Adrenal gland (tissue), 12 donors: ENCODE data around the gene ANKRD40CL. TPM values are rescaled to one million over a fixed set of nuclear protein-coding genes. Genes with fewer than 3 reads are reported as not detected.

Experiments used
- DNase-seq, 7 donors: peaks; one replicate each; pipeline ENCODE4 v3.0.0-alpha.2; 2019 to 2020
- H3K27ac ChIP-seq, 5 donors: fragments of 200-600 bp; sonication (generic) in 4 of 5; 1 replicate in 3 of 5; 2 replicates in 2 of 5; pipeline versions ENCODE4 v1.5.1 to v1.8.0; 2016 to 2020; ENCODE audit warnings: mild to moderate bottlenecking in 1 of 5
- H3K27me3 ChIP-seq: fragments of 200-600 bp; 2 replicates; pipeline ENCODE4 v1.8.0; 2021
- H3K36me3 ChIP-seq, 2 donors: fragments of 200-600 bp; replicated peaks in 1 of 2; 1 replicate in 1 of 2; 2 replicates in 1 of 2; pipeline versions ENCODE4 v1.5.1 to v1.8.0; 2018 to 2022
- H3K4me1 ChIP-seq, 2 donors: fragments of 200-600 bp; replicated peaks in 1 of 2; 1 replicate in 1 of 2; 2 replicates in 1 of 2; pipeline versions ENCODE4 v1.5.1 to v1.8.0; 2018 to 2021
- H3K4me3 ChIP-seq, 4 donors: fragments of 200-600 bp; sonication (generic) in 3 of 4; one replicate each; pipeline ENCODE4 v1.5.1; 2016 to 2018
- H3K9me3 ChIP-seq, 3 donors: fragments of 200-600 bp; sonication (generic) in 1 of 3; replicated peaks in 1 of 3; 1 replicate in 2 of 3; 2 replicates in 1 of 3; pipeline versions ENCODE4 v1.5.1 to v1.8.0; 2016 to 2021
- POLR2A ChIP-seq, 2 donors: fragments of 450-650 bp; IDR thresholded peaks; one replicate each; pipeline ENCODE4 v1.6.1; 2017; ENCODE audit warnings: antibody characterized with exemption in 2 of 2, mild to moderate bottlenecking in 2 of 2, moderate library complexity in 1 of 2
- WGBS, 4 donors: extraction: QIAGEN DNeasy Blood & Tissue Kit in 2 of 4; methylation state at CpG; one replicate each; pipeline versions ENCODE4 v1.1.5 to v1.1.7; 2013 to 2017; 5-methylcytosine and 5-hydroxymethylcytosine counted together
- intact Hi-C, 2 donors: fragments of 100-400 bp; cut with DNase I; formaldehyde crosslinking; loops; one replicate each; pipeline versions ENCODE4 v1.14.1 to v1.15.0; 2022 to 2023
- polyA plus RNA-seq, 3 donors: library from polyadenylated mRNA; stranded (reverse); fragments of 200-250 nt in 2 of 3; fragments of 350-450 nt in 1 of 3; fragmentation: Illumina TruSeq in 1 of 3; extraction: RNeasy Lipid Tissue Mini Kit (QIAGEN cat#74804) in 1 of 3; gene quantifications; one replicate each; pipeline ENCODE4 v1.2.3, GENCODE V29; 2013 to 2014
- total RNA-seq, 9 donors: library from RNA; depleted of rRNA in 4 of 9; stranded (reverse); fragments of >200 nt in 4 of 9; fragments of 120-200 nt in 1 of 9; fragmentation: NEBNext Ultra II Directional in 1 of 9; extraction: Animal tissue kit (Norgen Biotek cat#: 25700) in 1 of 9; gene quantifications; one replicate each; pipeline versions ENCODE4 v1.1.0 to v1.2.4, GENCODE V29; 2013 to 2023
- TF ChIP-seq, protein P1 (sequence below), 6 experiments: fragments of 450-650 bp in 4 of 6; fragments of 200-600 bp in 2 of 6; sonication (generic) in 1 of 6; IDR thresholded peaks; 1 replicate in 5 of 6; 2 replicates in 1 of 6; pipeline versions ENCODE4 v1.5.1 to v1.8.0; 2016 to 2021; ENCODE audit warnings: antibody characterized with exemption in 6 of 6, mild to moderate bottlenecking in 2 of 6, moderate library complexity in 1 of 6
- donor health status: healthy with polysubstance abuse.
- donor health status: Bipolar disorder and iron deficiency.
- donor health status: DM: yes; HTN: yes; CAD: no.
- donor health status: DM: no; HTN: no; CAD: no.
- donor health status: DM: no; HTN: no; CAD: no.
- donor health status: DM: yes; HTN: yes; CAD: no.

ANKRD40CL gene
- total and polyA plus RNA-seq, 12 donors = not detected

GRCh38 chr17:50765454-50766221 is 1.7 kb downstream of the ANKRD40CL start:
- WGBS, 4 donors = 58 to 76% (median 65%) methylated on average over 9 of the region's 9 CpGs
- intact Hi-C loops = no loop called here
- no peaks in the 10 kb centered on the region for H3K9me3 ChIP-seq
- DNase-seq = peak in 2 of 7 donors; percentile 19 to 53
- H3K4me3 ChIP-seq = no peak overlapping the region
- H3K4me1 ChIP-seq = peaks cover 0 to 13% of the 10 kb centered on the region in 2 donors
- H3K27ac ChIP-seq = no peak overlapping the region
- no peaks in the 10 kb centered on the region for H3K36me3 ChIP-seq
- TF ChIP-seq, protein P1, sequence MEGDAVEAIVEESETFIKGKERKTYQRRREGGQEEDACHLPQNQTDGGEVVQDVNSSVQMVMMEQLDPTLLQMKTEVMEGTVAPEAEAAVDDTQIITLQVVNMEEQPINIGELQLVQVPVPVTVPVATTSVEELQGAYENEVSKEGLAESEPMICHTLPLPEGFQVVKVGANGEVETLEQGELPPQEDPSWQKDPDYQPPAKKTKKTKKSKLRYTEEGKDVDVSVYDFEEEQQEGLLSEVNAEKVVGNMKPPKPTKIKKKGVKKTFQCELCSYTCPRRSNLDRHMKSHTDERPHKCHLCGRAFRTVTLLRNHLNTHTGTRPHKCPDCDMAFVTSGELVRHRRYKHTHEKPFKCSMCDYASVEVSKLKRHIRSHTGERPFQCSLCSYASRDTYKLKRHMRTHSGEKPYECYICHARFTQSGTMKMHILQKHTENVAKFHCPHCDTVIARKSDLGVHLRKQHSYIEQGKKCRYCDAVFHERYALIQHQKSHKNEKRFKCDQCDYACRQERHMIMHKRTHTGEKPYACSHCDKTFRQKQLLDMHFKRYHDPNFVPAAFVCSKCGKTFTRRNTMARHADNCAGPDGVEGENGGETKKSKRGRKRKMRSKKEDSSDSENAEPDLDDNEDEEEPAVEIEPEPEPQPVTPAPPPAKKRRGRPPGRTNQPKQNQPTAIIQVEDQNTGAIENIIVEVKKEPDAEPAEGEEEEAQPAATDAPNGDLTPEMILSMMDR (IDR thresholded peaks at IDR 0.05) = no peak
- TF ChIP-seq POLR2A (IDR thresholded peaks at IDR 0.05) = no peak
- H3K27me3 ChIP-seq = no peaks in the 10 kb centered on the region

DNA sequence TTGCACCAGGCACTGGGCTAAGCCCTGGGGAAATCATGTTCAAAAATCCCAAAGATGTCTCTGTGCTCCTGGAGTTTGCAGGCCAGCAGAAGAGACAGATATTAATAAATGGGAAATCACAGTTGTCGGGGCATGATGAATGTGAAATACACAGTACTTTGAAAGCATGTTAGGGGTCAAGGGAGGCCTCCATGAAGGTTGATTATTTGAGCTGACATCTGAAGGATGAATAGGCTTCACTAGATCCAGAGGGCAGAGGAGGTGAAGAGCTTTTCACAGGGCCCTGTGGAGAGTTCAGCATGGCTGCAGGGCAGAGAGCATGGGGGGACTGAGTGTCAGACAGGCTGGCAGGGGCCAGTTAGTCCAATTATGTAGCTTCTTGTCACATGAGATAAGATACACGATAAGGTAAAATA is 2.6 kb downstream of the ANKRD40CL start:
- TF ChIP-seq, protein P1 (IDR thresholded peaks at IDR 0.05) = no peak
- TF ChIP-seq POLR2A (IDR thresholded peaks at IDR 0.05) = no peak
- peak in 1 of 7 donors; percentile 43 for DNase-seq
- no peaks in the 10 kb centered on the region for H3K36me3 ChIP-seq
- peaks cover 0 to 13% of the 10 kb centered on the region in 2 donors for H3K4me1 ChIP-seq
- H3K4me3 ChIP-seq = no peak overlapping the region
- no peak overlapping the region for H3K27ac ChIP-seq
- intact Hi-C loops = no loop called here
- WGBS, 4 donors = 37 to 65% (median 49%) methylated on average over 2 of the region's 2 CpGs
- no peaks in the 10 kb centered on the region for H3K27me3 ChIP-seq
- H3K9me3 ChIP-seq = no peaks in the 10 kb centered on the region

- Histone ChIP-seq H3K27me3 (no peaks in the 10 kb centered on the region), H3K4me3 (no peak overlapping the region), H3K4me1 (peaks cover 0 to 13% of the 10 kb centered on the region in 2 donors), H3K9me3 (no peaks in the 10 kb centered on the region), H3K36me3 (no peaks in the 10 kb centered on the region), H3K27ac (no peak overlapping the region)
- intact Hi-C loops = no loop called here
- no peak for TF ChIP-seq POLR2A (IDR thresholded peaks at IDR 0.05)
- WGBS, 4 donors = 79 to 87% (median 84%) methylated on average over 2 of the region's 2 CpGs
- DNase-seq = peak in 2 of 7 donors; percentile 26 to 53
Observed at GRCh38 chr17:50763716-50764475, 3.4 kb downstream of the ANKRD40CL start.

GRCh38 chr17:50762177-50762576 is 5.1 kb downstream of the ANKRD40CL start:
- H3K36me3 ChIP-seq = no peaks in the 10 kb centered on the region
- DNase-seq = peak in 1 of 7 donors; percentile 41
- H3K9me3 ChIP-seq = no peaks in the 10 kb centered on the region
- TF ChIP-seq, protein P1 (IDR thresholded peaks at IDR 0.05) = no peak
- TF ChIP-seq POLR2A (IDR thresholded peaks at IDR 0.05) = no peak
- peaks cover 0 to 16% of the 10 kb centered on the region in 2 donors for H3K4me1 ChIP-seq
- H3K4me3 ChIP-seq = no peak overlapping the region
- WGBS, 4 donors = 88 to 95% (median 90%) methylated on average over 2 of the region's 2 CpGs
- intact Hi-C loops = no loop called here
- H3K27ac ChIP-seq = no peak overlapping the region
- no peaks in the 10 kb centered on the region for H3K27me3 ChIP-seq
